AG08396 (cell line): ENCODE results near the gene RPS16.

Experiments used
- DNase-seq: peaks from one replicate; pipeline ENCODE4 v3.0.0; 2012; ENCODE audit warnings: low spot score, mixed read lengths

Gene RPS16

DNA sequence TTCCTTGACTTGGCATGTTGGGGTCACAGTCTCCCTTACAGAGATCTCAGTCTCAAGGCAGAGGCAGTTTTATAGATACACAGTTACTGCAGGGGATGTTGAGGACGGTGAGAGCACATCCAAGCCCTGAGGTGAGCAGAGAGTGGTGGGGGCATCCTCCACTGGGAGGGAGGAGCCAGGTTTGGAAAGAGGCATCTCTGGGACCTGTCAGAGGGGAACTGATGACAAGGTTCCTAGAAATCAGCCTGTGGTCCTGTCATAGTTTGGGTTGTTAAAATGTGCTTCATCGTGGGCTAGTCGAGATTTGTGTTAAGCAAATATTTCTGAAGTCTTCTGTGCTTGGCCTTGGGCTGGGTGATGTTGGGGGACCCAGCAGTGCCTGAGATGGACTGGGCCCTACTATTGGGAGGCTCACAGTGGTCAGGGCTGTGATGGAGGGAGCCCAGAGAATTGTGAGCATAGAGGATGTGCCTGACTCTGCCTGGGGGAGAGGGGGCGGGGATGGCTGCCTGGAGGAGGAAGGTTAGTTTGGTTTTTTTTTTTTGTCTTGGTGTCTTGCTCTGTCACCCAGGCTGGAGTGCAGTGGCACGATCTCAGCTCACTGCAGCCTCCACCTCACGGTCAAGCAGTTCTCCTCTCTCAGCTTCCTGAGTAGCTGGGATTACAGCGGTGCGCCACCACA lies 13.5 kb upstream of the RPS16 start:
- no peak for DNase-seq

- DNase-seq: peak; percentile 40
Observed at GRCh38 chr19:39448271-39448670, 12.5 kb upstream of the RPS16 start.

DNA sequence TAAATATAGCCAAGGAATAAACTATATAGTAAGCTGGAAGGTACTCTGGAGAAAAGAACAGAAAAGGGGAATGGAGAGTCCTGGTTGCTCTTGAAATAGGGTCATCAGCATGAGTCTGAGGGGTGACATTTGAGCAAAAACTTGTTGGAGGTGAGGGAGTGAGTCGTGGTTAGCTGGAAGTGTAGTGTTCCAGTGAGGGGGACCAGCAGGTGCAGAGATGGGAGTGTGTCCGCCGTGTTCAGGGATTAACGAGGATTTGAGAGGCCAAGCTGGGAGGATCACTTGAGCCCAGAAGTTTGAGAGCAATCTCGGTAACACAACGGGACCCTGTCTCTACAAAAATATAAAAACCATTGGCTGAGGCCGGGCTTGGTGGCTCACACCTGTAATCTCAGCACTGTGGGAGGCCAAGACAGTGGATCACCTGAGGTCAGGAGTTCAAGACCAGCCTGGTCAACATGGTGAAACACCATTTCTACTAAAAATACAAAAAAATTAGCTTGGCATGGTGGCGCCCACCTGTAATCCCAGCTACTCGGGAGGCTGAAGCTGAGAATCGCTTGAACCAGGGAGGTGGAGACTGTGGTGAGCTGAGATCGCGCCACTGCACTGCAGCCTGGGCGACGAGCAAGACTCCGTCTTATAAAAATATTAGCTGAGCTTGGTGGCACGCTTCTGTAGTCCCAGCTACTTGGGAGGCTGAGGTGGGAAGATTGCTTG lies 10.8 kb upstream of the RPS16 start:
- no peak for DNase-seq

GRCh38 chr19:39445196-39446111 lies 9.7 kb upstream of the RPS16 start, which contains the start of gene SUPT5H:
SUPT5H (plus strand) TSS chr19:39445582; CDS start chr19:39445891, 309 bp downstream.
- peak; percentile 96 for DNase-seq

- no peak for DNase-seq
Observed at GRCh38 chr19:39444598-39445195, 8.9 kb upstream of the RPS16 start.

DNA sequence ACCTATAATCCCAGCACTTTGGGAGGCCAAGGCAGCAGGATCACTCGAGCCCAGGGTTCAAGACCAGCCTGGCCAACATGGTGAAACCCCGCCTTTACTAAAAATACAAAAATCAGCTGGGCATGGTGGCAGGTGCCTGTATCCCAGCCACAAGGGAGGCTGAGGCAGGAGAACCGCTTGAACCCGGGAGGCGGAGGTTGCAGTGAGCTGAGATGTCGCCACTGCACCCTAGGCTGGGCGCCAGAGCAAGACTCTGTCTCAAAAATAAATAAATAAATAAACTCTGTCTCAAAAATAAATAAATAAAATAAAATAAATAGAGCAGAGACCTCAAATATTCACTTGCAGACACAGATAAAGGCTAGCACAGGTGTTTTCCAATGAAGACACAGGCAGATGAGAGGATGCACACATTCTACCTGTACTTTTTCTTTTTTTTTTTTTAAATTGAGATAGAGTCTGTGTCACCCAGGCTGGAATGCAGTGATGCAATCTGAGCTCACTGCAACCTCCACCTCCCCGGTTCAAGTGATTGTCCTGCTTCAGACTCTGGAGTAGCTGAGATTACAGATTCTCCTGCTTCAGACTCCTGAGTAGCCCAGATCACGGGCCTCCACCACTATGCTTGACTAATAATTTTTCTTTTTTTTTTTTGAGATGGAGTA lies 2.7 kb upstream of the RPS16 start:
- no peak for DNase-seq

- DNase-seq: no peak
Observed at GRCh38 chr19:39436350-39436716, 584 bp upstream of the RPS16 start.

- no peak for DNase-seq
Observed at GRCh38 chr19:39434123-39435076, 1.3 kb downstream of the RPS16 start.

DNA sequence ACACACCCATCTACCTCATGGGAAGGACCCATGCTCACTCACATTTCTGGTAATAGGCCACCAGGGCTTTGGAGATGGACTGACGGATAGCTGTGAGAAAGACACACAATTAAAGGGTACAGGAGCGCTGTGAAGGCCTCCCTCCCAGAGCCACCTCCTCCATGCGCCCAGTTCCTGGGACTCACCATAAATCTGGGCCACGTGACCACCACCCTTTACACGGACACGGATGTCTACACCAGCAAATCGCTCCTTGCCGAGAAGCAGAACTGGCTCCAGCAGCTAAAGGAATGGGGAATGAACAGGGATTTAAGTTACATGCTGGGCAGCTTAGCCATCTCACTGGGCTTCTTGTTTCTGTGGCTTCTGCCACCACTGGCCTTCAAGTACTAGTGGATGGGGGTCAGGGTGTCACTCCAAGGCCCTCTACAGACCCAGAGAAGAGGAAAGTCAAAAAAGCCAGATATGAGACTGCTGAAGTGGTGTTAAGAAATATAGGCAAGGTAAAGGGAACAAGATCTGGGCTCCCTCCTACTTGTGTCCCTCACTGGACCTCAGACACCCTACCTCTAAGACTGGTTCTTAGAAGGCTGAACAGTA lies 2.2 kb downstream of the RPS16 start:
- DNase-seq: no peak

GRCh38 chr19:39432677-39433025 lies 3.1 kb downstream of the RPS16 start:
- DNase-seq: no peak

GRCh38 chr19:39430675-39431593 lies 4.8 kb downstream of the RPS16 start:
- no peak for DNase-seq

- DNase-seq: peak; percentile 84
Observed at GRCh38 chr19:39428283-39429112, 7.3 kb downstream of the RPS16 start.

DNA sequence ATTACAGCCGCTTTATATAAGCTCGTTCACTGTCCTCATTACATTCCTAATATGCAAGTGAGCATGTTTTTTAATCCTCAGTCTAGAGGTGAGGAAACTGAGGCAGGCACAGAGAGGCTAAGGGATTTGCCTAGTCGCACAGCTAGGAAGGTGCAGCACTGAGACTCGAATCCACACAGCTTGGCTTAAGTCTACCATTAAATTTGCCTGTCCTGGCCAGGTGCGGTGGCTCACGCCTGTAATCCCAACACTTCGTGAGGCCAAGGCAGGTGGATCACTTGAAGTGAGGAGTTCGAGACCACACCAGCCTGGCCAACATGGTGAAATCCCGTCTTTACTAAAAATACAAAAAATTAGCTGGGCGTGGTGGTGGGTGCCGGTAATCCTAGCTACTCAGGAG lies 8.0 kb downstream of the RPS16 start:
- no peak for DNase-seq

- no peak for DNase-seq
Observed at GRCh38 chr19:39426170-39426569, 9.6 kb downstream of the RPS16 start.

- DNase-seq: no peak
Observed at GRCh38 chr19:39425744-39426143, 10.0 kb downstream of the RPS16 start.

GRCh38 chr19:39424934-39425333 lies 10.8 kb downstream of the RPS16 start:
- no peak for DNase-seq

DNA sequence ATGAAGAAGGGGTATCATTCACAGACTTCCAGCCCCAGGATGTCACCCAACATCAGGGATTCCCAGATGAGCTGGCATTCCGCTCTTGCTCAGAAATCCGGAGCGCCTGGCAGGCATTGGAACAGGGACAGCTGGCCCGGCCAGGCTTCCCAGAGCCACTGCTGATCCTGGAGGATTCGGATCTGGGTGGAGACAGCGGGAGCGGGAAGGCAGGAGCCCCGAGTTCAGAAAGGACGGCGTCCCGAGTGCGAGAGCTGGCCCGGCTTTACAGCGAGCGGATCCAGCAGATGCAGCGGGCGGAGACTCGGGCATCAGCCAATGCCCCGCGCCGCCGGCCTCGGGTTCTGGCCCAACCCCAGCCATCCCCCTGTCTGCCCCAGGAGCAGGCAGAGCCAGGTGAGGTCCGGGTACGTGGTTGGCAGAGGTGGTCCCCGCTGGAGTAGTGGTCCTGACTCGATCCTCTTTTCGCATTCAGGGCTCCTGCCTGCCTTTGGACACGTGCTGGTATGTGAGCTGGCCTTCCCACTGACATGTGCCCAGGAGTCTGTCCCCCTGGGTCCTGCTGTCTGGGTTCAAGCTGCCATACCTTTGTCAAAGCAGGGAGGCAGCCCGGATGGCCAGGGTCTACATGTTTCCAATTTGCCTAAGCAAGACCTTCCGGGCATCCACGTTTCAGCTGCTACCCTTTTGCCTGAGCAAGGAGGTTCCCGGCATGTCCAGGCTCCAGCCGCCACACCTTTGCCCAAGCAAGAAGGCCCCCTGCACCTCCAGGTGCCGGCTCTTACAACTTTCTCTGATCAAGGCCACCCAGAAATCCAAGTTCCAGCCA lies 12.3 kb downstream of the RPS16 start:
- no peak for DNase-seq
